Measurements from ENCODE around the gene C10orf67.

The C10orf67 gene

GRCh38 chr10:23195846-23196600 is 148.6 kb downstream of the C10orf67 start:
- DNase-seq, result no peak

- DNase-seq, result no peak
Measured at GRCh38 chr10:23194966-23195845, 149.4 kb downstream of the C10orf67 start.

GRCh38 chr10:23194471-23194965 is 150.1 kb downstream of the C10orf67 start:
- no peak for DNase-seq

GRCh38 chr10:23193435-23194074 is 151.0 kb downstream of the C10orf67 start:
- DNase-seq, result no peak

- DNase-seq, result no peak
Measured at GRCh38 chr10:23192712-23193434, 151.7 kb downstream of the C10orf67 start.

- no peak for DNase-seq
Measured at GRCh38 chr10:23191764-23192711, 152.6 kb downstream of the C10orf67 start, which contains the start of gene PTF1A. Gene PTF1A, plus strand, starts transcription at chr10:23192312. Its CDS starts 219 bp downstream, at chr10:23192531.

- DNase-seq, result no peak
Measured at GRCh38 chr10:23190872-23191763, 153.5 kb downstream of the C10orf67 start.

GRCh38 chr10:23189024-23189423 is 155.6 kb downstream of the C10orf67 start:
- DNase-seq, result no peak

- no peak for DNase-seq
Measured at GRCh38 chr10:23187155-23187554, 157.4 kb downstream of the C10orf67 start.

GRCh38 chr10:23186697-23187096 is 157.9 kb downstream of the C10orf67 start:
- no peak for DNase-seq

GRCh38 chr10:23186178-23186577 is 158.4 kb downstream of the C10orf67 start:
- no peak for DNase-seq

GRCh38 chr10:23174977-23175512 is 169.6 kb downstream of the C10orf67 start:
- DNase-seq, result no peak

GRCh38 chr10:23174074-23174976 is 170.3 kb downstream of the C10orf67 start:
- no peak for DNase-seq

GRCh38 chr10:23173214-23174073 is 171.2 kb downstream of the C10orf67 start:
- DNase-seq, result no peak

- no peak for DNase-seq
Measured at GRCh38 chr10:23172429-23173213, 172.0 kb downstream of the C10orf67 start.

- no peak for DNase-seq
Measured at GRCh38 chr10:23171232-23171876, 173.2 kb downstream of the C10orf67 start.

Data from CD4-positive, alpha-beta T cell treated with Interleukin-12 subunit alpha and Interleukin-12 subunit beta, for 1 hour (primary cell).